GM21737 (cell line): Measurements from ENCODE around the gene VANGL1.

Experiments used
- ATAC-seq: cut with Tn5 transposase; IDR thresholded peaks from one replicate; pipeline ENCODE4 v1.9.1; 2021; ENCODE audit warnings: mild to moderate bottlenecking, moderate library complexity; ENCODE audit not compliant: unreplicated experiment

The VANGL1 gene

GRCh38 chr1:115701090-115701489, 59.3 kb downstream of the VANGL1 start:
- ATAC-seq: no peak

GRCh38 chr1:115702959-115703358, 61.2 kb downstream of the VANGL1 start:
- no peak for ATAC-seq

GRCh38 chr1:115705085-115705951, 63.5 kb downstream of the VANGL1 start:
- ATAC-seq: no peak

- ATAC-seq: no peak
Measured at GRCh38 chr1:115705963-115706362, 64.2 kb downstream of the VANGL1 start.

GRCh38 chr1:115706587-115707425, 65.0 kb downstream of the VANGL1 start:
- ATAC-seq: no peak

- ATAC-seq: no peak
Measured at GRCh38 chr1:115710859-115711624, 69.3 kb downstream of the VANGL1 start.

- ATAC-seq: no peak
Measured at GRCh38 chr1:115712911-115713609, 71.3 kb downstream of the VANGL1 start.

GRCh38 chr1:115713906-115714305, 72.1 kb downstream of the VANGL1 start:
- ATAC-seq: no peak

- no peak for ATAC-seq
Measured at GRCh38 chr1:115714572-115715141, 72.9 kb downstream of the VANGL1 start.

GRCh38 chr1:115717541-115717940, 75.8 kb downstream of the VANGL1 start:
- no peak for ATAC-seq

GRCh38 chr1:115718011-115718754, 76.4 kb downstream of the VANGL1 start:
- no peak for ATAC-seq

GRCh38 chr1:115719285-115719684, 77.5 kb downstream of the VANGL1 start:
- no peak for ATAC-seq

- no peak for ATAC-seq
Measured at GRCh38 chr1:115722221-115722620, 80.5 kb downstream of the VANGL1 start.

- ATAC-seq: no peak
Measured at GRCh38 chr1:115723756-115724155, 82.0 kb downstream of the VANGL1 start.

- no peak for ATAC-seq
Measured at GRCh38 chr1:115725600-115725999, 83.8 kb downstream of the VANGL1 start.

- ATAC-seq: no peak
Measured at GRCh38 chr1:115726161-115726560, 84.4 kb downstream of the VANGL1 start.

GRCh38 chr1:115726570-115726969, 84.8 kb downstream of the VANGL1 start:
- ATAC-seq: no peak

- no peak for ATAC-seq
Measured at GRCh38 chr1:115727706-115728249, 86.0 kb downstream of the VANGL1 start.

GRCh38 chr1:115728341-115728740, 86.6 kb downstream of the VANGL1 start:
- ATAC-seq: no peak
